OCI-M1 (cell line): Measurements from ENCODE around the gene MAFG.
A peak's percentile ranks its signal among the peaks of the same experiment; 100 is the strongest.

Experiments
- DNase-seq: peaks from one replicate; lab custom pipeline; 2025; lab: John Stamatoyannopoulos, UW

MAFG gene

DNA sequence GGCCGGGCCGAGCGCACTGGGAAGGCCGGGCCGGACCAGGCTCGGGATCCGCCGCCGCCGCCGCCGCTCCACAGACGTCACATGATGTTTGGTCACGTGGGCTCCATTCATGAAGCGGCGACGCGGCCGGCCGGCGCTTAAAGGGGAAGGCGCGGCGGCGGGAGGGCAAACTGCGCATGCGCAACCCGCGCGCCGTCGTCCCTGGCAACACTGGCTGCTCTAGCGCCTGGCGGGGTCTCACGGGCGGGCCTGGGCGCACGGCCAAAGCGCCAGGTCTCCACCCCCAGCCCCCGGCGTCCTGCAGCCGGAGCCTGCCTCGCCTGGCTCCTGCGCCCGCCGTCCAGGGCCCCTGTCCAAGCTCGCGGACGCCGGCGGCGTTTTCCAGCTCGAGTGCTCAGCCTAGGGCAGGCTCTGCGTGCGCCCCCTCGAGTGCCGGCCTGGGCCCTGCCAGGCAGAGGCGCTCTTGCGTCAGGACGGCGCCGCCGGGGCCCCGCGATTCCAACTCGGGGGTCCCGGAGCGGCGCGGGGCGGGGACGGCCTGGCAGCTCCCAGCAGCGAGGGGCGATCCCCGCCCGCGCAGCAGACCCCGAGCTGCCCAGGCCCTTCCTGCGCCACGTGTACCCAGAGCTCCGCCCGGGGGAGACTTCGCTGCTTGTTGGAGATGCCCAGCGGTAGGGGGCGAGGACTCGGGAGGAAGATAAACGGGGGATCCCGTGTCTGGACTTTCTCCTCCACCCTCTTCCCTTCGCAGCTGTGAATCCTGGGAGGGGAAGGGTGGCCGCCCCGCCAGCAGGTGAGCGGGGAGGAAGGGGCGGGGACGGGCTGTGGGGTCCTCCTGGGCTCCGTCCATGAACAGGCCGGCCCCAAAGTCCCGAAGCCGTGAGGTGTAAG is at the start of gene MAFG:
MAFG (minus strand) TSS at position 83 of the 891 bp plus-strand sequence. CDS start 4,550 bp downstream, outside the sequence.
- peak; percentile 96 for DNase-seq

DNA sequence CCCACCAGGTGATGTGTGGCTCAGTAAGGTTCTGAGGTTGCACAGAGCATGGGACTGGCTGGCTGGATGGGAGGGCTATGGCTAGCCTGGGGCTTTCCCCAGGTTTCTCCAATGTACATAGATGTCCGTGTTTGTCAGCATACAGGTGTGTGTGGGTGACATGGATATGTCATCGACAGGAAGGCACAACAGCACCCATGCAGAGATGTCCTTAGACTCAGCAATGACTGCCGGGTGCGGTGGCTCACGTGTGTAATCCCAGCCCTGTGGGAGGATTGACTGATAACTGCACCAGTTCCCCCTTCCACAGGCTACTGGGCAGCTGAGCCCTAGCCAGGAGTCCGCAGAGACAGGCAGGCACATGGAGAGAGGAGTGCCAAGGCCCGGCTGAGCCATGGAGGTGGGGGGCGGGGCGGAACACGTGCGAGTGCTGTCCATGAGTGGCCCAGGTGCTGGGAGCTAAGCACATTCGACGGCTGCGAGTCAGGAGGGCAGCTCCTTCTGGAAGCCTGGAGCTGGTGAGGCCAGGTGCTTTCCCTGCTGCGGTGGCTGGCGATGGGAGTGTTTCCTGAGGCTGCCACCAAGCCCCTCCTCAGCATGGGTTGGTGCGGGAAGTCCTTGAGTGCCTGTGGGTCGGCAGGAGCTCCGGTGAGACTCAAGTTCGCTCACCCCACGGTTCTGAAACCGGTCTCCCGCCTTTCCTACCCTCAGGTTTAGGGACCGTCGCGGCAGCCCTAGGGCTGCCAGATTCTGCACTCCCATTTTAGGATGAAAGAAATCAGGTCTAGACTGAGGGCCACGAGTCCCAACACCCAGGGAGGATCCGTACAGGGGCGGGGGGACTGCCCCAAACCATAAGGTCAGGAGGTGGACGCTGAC is 49.0 kb upstream of the MAFG start:
- DNase-seq, result peak; percentile 64

DNA sequence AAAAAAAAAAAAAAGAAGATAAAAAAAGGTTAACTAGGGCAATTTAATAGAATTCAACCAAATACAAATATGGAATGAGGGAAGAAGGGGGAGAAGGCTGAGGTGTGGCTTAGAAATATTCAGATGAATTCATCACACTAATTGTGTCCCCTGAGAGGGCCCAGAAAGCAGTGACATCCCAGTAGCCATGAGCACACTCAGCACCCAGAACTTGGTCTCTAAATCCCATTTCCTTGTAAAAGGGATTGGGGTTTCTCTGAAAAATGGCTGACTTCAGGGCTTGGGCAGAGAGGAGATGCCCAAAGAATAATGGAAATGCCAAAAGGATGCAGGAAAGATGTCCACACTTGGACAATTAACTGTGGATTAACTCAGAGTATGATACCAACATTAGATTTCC is 45.9 kb upstream of the MAFG start:
- no peak for DNase-seq

DNA sequence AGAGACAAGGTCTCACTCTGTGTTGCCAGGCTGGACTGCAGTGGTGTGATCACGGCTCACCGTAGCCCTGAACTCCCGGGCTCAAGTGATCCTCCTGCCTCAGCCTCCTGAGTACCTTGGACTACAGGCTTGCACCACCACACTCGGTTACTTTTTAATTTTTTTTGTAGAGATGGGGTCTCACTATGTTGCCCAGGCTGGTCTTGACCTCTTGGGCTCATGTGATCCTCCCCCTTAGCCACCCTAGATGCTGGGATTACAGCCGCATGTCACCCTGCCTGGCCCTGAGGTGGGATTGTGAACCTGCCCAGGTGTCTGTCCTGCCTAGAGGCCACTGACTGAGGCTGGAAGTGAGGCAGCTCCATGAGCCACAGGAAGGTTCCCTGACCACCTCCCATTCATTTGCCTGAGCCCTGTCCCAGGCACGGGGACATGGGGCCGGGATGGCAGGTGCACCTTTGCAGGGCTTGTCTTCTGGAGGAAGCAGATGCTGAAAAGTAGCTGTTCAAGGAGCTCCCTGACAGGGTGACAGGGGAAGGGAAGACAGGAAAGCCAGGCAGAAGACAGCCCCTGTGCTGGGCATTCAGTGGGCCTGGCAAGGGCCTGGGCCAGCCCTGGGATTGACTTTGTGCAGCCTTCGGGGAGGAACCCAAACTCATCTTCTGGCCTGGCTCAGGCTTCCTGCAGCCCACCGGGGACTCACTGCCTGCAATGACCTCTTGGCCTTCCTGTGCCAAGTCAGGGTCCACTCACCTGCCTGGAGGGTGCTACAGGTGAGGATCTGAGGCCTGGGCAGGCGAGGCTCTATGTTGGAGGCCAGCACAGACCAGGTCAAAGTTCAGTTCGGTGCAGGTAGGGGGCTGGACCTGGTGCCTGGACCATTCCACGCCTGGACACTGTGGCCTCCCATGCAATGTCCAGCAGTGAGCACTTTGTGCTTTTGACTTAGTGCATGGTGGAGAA is 41.6 kb upstream of the MAFG start:
- DNase-seq, result no peak

DNA sequence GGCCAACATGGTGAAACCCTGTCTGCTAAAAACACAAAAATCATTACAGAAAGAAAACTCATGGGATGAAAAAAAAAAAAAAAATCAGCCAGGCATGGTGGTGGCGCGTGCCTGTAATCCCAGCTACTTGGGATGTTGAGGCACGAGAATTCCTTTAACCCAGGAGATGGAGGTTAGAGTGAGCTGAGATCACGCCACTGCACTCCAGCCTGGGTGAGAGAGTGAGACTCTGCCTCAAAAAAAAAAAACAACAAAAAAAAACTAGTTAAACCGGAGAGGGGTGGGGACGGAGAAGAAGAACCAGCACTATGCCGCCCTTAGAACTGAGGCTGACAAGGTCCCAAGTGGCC is 40.8 kb upstream of the MAFG start:
- DNase-seq, result no peak

DNA sequence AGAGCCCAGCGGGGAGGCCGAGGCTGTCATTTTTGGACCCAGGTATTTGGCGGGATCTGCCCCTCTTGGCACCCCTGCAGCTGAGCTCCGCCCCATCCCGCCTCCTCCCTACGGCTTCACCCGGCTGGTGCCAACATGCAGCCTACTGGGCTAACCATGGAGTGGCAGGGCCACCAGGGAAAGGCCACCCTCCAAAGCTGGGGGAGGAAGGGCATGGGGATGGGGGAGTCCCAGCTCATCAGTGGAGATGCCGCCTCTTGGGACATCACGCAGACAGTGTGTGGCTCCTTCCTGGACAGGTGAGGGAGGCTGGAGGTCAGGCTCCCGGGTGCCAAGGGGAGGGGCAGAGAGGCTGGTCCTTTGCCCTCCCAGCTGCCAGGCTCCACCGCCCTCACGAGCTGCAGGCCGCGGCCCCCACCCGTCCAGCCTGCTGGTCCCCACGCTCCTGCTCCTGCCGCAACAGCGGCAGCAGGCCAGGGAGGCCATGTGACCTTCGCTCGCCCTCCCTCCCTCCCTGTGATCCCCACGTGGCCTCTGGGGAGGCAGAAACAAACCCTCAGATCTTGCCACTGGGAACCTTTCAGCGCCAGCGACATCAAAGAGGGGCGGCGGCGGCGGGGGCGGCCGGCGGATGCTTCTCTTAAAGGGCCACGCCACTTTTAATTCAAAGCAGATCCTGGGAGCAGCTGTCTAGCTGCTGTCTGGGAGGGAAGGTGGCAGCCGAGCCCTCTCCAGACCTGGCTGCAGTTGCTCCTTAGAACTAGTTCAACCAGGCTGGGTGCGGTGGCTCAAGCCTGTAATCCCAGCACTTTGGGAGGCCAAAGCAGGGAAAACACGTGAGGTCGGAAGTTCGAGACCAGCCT is 40.2 kb upstream of the MAFG start:
- peak; percentile 88 for DNase-seq

DNA sequence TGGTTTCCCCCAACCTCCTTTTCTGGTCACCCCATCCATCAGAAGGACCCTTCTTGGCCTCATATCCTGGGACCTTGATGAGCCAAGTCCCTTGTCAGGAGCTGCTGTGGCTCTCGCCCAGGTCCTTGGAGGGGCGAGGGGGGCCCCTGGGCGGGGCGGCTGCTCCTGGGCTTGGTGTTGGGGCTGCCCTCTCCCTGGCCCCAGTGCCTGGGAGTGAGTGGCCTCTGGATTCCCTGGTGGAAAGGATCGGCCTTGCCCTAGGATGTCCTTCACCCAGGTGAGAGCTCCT is 39.7 kb upstream of the MAFG start:
- DNase-seq, result no peak

DNA sequence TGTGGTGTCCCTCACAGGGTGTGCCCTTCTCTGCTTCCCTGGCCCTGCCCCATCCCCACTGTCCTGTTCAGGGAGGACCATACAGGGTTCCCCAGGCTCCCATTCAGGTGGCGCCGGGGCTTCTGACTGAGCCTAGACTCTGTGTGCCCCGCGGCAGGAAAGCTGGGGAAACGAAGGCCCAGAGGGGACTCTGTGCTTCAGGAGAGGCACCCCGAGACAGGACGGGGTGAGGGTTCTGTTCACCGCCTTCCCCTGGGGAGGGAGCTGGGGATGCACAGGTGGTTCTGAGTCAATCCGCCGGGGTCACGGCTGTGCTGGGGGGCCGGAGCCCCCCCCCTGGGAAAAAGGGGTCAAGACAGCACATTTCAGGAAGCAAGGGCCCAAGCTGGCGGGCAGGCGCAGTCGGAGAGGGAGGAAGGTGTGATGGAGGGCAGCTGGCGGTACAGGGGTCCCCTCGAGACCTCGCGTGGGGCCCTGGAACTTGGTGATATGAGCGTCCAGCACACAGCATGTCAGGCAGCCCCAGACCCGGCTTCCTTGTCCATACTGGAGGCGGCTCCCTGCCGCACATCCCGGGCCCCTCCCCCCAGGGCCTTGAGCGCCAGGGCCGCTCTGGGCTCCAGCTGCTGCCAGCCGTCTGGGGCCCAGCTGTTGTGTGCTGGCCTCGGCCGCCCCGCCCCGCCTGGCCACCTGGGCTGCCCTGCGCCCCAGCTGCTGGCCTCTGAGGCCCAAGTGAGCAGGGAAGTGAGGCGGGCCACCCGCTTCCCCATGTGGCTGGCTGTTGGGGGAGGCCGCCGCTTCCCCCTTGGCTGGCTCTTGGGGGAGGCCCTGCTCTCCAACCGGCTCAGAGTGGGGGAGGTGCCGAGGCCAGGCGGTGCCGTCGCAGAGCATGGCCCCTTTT is 39.1 kb upstream of the MAFG start:
- DNase-seq, result no peak

DNA sequence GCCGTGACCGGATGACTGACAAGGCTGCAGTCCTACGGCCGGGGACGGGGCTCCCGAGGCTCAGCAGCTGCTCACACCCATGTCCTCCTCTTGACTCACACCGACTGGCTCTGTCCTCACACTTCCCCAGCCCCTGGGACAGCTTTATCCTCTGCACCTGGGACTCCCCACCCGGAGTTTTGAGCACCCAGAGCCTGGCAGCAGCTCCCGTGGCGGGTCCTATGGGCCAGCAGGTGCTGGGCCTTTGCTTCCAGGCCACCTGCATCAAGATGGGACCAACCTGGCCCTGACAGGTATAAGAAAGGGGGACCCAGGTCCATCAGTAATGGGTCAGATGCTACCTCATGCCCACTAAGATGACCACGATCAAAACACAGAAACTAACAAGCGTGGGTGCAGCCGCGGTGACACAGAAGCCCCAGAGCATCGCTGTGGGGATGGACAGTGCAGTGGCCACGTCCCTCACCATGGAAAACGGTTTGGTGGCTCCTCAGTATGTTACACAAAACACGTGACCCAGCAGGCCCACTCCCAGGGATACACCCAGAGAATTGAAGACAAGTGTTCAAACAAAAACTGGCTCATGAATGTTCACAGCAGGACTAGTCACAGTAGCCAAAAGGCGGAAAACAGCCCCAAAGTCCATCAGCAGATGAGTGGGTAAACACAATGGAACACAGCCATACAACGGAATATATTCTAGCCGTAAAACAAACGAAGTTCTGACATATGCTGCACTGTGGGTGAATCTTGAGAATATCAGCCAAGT is 36.7 kb upstream of the MAFG start:
- DNase-seq, result no peak

DNA sequence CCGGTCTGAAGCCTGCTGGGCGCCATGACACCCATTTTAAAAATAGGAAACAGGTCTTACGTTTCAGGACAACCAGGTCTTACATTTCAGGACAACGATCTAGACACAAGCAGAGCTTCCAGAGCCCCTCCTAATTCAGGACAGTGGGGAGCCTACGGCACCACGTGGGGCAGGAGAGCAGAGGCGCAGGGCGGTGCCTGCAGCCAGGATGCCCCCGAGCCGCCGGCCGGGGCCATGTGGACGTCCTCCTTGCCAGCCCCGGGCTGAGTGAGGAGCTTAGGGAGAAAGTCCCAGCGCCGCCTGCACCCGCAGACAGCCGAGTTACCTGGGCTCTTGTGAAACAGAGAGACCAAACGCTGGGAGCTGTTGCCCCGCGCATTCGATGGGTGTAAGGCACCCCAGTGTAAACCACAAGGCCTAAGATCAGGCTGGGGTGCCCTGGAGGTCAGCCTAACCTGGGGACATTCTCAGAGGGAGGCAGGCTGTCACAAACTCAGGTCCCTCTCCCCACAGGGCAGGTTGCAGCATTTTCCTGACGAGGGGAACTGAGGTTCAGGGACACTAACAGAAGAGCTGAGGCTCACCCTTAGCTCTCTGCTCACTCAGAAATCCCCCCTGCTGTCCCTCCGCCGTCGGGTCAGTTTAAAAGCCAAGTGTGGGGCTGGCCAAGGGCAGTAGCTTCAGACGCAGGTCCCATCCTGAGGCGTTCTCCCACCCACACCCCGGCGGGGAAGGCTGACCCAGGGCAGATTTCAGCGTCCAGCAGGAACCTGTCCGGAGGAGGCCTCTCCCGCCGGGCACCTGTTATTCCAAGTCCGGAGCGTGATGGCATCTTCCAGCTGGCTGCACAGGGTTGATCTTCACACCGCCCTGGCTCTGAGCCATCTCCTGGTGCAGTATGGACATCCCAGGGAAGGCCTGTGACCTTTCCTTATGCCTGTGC is 35.2 kb upstream of the MAFG start:
- no peak for DNase-seq

DNA sequence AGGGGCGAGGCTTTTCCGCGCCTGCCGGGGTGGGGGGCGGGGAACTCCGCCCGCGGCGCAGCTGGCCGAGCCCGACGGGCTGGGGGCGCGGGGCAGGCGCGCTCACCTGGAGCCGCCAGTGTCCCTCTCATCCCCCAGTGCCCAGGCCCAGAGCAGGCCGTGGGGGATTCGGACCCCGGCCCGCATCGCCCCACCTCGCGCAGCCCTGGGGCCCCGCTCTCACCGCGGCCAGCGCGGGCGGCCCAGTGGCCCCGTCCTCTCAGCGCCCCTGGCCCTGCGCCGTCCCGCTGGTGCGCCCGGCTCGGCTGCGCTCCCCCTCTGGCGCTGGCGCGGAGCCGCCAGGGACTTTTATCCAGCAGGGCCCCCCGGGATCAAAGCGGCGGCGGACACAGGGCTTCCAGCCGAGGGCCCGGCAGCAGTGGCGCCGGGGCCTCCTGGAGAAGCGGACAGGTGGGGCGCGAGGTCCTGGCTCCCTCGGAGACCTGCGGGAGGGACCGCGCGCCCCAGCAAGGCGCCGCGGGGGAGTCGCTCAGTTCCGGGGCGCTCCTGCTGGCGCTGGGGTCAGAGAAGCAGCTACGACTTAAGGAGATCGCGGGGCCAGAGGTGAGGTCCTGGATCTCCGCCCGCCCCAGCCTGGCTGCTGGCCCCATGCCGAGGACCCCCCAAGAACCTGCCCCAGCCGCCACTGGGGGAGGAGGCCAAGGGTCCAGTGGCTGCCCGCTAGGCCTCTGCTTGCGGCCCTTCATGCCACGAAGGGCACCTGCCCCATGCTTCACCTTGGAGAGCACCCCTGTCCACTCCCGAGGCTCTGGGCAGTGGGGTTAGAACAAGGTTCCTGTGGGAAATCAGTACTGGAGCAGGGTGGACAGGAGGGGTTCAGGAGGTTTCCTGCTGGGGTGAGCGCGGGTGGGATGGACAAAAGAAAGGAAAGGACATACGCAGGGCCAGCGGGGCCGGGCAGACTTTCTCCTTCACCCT is 34.3 kb upstream of the MAFG start:
- no peak for DNase-seq

DNA sequence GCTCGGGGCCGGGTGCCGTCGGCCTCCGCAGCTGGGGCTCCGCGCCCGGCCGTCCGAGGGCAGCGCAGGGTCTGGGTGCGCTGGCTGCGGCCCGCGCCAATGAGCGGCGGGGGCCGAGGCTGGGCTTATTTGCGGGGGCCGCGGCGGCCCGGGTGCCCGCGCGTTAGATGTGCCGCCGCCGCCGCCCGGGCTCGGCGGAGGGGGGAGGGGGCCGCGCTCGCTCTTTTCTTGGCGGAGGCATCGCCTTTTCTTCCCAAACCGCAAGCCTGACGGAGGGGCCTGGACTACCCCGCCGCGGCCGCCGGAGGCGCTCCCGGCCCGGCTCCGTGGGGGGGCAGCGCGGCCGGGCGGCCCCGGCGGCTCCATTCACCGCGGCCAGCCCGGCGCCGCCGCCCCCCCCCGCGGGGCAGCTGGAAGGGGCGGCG is 33.6 kb upstream of the MAFG start, which contains the start of gene NOTUM:
NOTUM (minus strand) TSS at position 101 of the 425 bp plus-strand sequence. CDS start 278 bp downstream, outside the sequence.
- peak; percentile 40 for DNase-seq

DNA sequence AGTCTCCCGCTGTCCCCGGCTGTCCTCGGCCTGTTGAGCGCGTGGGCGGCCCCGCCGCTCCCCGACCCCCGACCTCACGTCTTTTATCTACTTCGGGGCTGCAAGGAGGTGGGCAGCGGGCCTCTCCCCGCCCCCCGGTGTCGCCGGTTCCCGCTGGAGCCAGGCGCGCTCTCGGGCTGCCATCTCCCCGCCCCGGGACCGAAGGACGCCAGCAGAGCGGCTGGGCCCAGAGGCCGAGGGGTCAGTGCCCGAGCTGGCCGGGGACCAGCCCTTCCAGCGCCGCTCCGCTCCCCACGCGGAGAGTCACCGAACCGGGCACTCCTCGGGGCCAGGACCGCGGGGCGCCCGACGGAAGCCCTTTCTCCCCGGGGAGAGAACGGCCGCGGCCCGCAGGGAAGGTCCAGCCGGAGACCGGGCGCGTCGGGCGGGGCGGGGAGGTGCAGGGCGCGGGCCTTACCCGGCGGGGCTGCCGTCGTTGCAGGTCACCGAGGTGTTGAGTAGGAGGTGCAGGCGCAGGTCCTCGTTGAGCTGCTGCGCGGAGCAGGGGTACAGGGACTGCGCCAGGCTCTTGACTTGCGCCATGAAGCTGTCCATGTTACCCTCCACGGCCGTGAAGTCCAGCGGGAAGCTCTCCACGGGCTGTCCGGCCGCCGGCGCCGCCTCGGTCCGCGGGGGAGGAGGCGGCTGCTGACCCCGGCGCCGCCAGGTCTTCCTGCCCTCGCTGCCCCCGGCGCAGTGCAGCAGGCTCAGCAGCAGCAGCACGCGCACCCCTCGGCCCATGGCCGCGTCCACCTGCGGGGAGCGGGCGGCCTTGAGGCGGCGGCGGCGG is 32.8 kb upstream of the MAFG start:
- DNase-seq, result no peak

DNA sequence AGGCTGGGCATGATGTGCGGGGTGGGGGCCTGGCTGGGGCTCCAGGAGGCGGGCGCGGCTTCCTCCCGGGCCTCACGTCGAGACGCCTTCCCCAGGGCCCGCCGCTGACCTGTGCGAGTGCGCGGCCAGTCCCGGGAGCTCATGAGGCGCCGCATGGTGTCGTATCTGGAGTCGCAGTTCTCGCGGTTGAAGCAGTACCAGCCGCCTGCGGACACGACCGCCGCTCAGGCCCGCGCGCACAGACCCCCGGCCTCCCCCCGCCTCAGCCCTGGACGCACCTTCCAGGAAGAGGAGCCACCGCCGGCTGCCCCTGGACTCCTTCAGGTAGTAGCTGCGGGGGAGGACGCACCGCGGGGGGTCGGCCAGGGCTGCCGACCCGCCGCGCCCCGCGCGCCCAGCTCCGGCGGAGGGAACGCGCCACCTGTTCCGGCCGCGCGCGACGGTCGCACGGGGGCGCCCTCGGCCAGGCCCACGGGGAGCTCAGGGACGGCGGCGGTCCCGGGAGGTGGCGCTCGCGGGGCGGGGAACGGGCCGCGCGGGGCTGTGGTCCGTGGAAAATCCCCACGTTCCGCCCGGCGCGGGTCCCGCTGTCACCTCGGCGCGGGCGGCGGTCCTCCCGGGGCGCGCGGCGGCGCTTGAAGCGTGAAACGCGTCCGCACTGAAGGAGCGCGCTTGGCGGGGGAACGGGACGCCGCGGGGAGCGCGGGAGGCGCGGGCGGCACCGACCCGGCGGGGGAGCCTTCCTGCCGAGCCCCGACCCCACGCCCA is 32.0 kb upstream of the MAFG start:
- peak; percentile 72 for DNase-seq
